GM10248 (cell line): ENCODE data around the gene CD180.

Source experiments
- CTCF ChIA-PET: fragments of 300-600 bp; sonication (Branson Sonifier 250); formaldehyde crosslinking; extraction: SDS; loops from one replicate; lab custom pipeline; 2021; ENCODE audit warnings: antibody characterized with exemption; lab: Yijun Ruan, JAX
- POLR2A ChIA-PET: fragments of 350-650 bp; sonication (Branson Sonifier 250); formaldehyde crosslinking; extraction: SDS; loops from one replicate; lab custom pipeline; 2020; ENCODE audit warnings: antibody characterized with exemption; lab: Yijun Ruan, JAX
- DNase-seq: peaks from one replicate; pipeline ENCODE4 v3.0.0; 2012; ENCODE audit errors: extremely low spot score
- TF ChIP-seq, protein P1 (sequence below): IDR thresholded peaks from 2 replicates; pipeline ENCODE4 v1.5.1; 2012; ENCODE audit warnings: mild to moderate bottlenecking, low read depth; ENCODE audit errors: extremely low read depth, missing control alignments, control extremely low read depth

Gene CD180

DNA sequence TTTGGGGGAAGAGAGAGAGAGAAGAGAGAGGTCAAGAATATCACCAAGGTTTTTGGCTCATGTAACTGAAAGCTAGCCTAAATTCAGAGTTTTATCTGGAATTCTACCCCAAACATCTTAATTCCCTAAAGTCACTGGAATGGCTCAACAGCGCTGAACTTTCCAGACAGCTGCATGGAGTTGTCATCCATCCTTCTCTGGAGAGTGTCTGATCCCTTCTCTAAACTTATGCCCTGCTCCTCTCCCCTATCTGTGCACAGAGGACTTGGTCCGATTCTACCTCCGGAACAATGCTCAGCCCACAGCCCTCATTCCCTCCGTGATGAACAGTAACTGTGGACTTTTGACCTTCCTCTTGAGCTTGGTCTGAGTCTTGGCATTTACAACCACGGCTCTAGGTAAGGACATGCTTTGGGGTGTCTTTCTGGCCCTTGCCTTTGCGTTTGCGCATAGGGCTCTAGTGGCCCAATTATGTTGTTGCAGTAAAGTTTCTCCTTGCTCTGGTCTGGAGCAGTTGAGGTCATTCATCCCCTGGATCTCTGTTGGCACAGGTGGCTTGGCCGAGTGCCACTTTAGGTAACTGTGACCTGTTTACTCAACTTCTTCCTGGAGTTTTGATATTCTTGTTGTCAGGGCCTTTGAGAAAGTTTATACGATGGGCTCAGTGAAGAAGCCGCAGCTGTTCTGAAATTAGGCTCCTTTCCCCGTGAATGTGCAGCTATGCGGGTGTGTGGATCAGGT lies 18.3 kb upstream of the CD180 start:
- no peak for DNase-seq
- ChIA-PET CTCF (interaction anchor here (0.6 to 2.1 kb wide), 7 partner anchors 9 to 60 kb away, joined by 3 to 6 read pairs (median 3); no protein-coding TSS in a partner anchor), POLR2A (no interaction called here)
- TF ChIP-seq, protein P1, sequence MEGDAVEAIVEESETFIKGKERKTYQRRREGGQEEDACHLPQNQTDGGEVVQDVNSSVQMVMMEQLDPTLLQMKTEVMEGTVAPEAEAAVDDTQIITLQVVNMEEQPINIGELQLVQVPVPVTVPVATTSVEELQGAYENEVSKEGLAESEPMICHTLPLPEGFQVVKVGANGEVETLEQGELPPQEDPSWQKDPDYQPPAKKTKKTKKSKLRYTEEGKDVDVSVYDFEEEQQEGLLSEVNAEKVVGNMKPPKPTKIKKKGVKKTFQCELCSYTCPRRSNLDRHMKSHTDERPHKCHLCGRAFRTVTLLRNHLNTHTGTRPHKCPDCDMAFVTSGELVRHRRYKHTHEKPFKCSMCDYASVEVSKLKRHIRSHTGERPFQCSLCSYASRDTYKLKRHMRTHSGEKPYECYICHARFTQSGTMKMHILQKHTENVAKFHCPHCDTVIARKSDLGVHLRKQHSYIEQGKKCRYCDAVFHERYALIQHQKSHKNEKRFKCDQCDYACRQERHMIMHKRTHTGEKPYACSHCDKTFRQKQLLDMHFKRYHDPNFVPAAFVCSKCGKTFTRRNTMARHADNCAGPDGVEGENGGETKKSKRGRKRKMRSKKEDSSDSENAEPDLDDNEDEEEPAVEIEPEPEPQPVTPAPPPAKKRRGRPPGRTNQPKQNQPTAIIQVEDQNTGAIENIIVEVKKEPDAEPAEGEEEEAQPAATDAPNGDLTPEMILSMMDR, result no peak

DNA sequence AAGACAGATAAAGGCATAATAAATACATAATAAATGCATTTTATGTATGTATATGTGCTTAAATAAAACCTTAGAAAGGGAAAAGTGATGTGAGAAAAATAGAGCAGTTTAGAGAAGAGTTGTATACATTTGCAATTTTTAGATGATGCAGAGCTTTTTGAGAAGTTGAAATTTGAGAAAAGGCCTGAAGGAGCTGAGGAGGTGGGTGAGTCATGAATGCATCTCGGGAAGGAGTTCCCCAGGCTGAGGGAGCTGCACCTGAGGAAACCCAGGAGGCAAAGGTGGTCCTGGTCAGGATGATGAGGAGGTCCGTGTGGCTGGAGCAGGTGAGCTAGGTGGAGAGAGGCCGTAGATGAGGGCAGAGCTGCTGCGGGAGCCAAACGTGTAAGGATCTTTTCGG lies 17.4 kb upstream of the CD180 start:
- ChIA-PET CTCF (interaction anchor here (1.3 to 2.1 kb wide), 3 partner anchors 49 to 59 kb away, joined by 3 to 6 read pairs (median 4); no protein-coding TSS in a partner anchor), POLR2A (interaction anchor here (0.5 kb wide), 1 partner anchor 58 kb away, joined by 4 read pairs; no protein-coding TSS in a partner anchor)
- TF ChIP-seq, protein P1, result no peak
- no peak for DNase-seq

DNA sequence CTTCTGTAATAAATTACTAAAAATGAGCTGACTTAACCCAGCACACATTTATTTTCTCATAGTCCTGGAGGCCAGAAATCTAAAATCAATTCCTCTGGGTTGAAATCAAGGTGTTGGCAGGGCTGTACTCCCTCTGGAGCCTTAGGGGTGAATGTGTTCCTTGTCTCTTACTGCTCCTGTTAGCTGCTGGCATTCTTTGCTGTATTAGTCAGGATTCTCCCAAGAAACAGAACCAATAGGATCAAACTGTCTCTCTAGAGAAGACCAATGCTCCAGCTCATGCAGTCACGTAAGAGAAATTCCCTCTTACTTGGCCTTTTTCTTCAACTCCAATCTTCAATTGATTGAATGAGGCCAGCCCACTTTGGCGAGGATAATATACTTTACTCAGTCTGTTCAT lies 15.3 kb upstream of the CD180 start:
- ChIA-PET CTCF (interaction anchor here (8.6 to 17.8 kb wide), 2 partner anchors 45 to 55 kb away, joined by 83 to 311 read pairs; no protein-coding TSS in a partner anchor), POLR2A (no interaction called here)
- TF ChIP-seq, protein P1, result no peak
- no peak for DNase-seq

DNA sequence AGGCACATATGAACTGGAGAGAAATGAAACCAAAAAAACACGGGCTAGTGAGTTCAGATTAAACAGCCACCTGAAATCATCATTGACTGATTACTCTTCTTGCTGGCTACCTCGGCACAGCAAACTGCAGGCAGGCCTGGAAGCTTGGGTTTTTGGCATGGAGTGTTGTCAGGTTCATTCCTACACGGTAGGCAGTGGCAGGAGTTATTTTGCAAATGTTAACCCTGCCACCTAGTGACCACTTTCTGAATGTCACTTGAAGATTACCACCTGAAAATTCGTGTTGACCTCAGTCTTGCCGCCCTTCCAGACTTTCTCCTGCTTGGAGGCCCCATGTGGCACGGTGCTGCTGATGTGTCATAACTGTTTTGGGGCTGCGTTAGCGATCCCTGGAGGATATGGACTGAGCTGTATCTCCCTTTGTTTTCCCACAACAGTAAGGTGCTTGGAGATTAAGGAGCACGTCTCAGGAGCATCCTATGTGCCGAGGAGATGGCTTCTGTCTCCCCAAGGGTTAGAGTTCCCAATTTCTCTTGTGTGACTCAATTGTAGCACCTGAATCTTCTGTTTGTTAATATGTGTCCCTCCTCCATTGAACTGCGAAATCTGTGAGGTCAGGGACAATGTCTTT lies 12.7 kb upstream of the CD180 start:
- TF ChIP-seq, protein P1, result peak; percentile 68

DNA sequence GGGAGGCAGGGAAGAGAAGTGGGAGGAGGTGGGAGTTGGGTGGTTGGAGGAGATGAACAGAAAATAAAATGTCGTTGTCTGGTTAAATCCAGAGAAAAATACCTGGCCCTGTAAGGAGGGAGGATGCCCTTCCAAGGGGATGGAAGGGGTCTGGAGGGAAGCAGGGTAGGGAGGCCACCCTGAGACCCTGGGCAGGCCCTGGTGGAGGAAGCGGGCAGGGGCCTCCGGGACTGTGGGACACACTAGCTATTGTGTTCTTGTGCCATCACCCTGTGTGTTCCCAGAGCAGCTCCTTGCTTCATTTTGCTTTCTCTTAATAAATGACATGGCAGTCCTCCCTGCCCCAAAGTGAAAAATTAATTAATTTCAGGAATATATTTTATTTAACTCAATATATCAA lies 11.8 kb upstream of the CD180 start:
- ChIA-PET CTCF (interaction anchor here (0.8 to 17.8 kb wide), 15 partner anchors 8 to 1043 kb away, joined by 3 to 311 read pairs (median 6); partner anchors contain the start of gene CD180), POLR2A (no interaction called here)
- TF ChIP-seq, protein P1, result no peak
- no peak for DNase-seq

More for the DNA sequence above, 12.7 kb upstream of the CD180 start:
- ChIA-PET POLR2A (no interaction called here), CTCF (interaction anchor here (0.8 to 17.8 kb wide), 14 partner anchors 9 to 1042 kb away, joined by 3 to 311 read pairs (median 6); partner anchors contain the start of gene CD180)
- peak; percentile 69 for DNase-seq

DNA sequence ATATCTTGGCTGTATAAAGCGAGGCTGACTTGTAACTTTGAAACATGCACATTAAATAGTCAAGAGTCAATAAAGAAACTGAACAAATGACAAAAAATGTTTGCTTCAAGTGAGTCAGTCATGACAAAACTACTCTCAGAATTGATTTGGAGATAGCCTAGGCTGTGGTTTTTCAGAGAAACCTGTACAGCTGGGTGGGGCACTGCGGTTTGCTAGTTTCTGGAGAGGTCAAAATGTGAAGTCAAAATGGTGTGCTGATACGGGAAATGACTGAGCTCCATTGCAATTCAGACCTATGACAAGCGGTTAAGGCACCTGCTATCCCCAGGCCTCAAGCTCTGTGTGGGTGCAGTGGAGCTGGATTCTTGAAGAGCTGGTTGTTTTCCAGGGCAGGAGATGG lies 10.3 kb upstream of the CD180 start:
- TF ChIP-seq, protein P1, result no peak
- CTCF ChIA-PET, result interaction anchor here (0.7 to 17.8 kb wide), 8 partner anchors 10 to 1067 kb away, joined by 3 to 311 read pairs (median 6); partner anchors contain the start of gene CD180
- POLR2A ChIA-PET, result no interaction called here
- peak; percentile 75 for DNase-seq
